GM23338 (cell line): ENCODE data around the gene COL4A3. TPM values are rescaled to one million over a fixed set of nuclear protein-coding genes. Genes with fewer than 3 reads are reported as not detected.

Experiments
- ATAC-seq: fragments of 200-7000 bp; cut with Tn5 transposase; 3 replicates; pipeline ENCODE4 v1.9.1; 2020
- DNase-seq: peaks from one replicate; pipeline ENCODE4 v3.0.0-alpha.2; 2015; ENCODE audit warnings: low spot score
- H2AFZ ChIP-seq: fragments of 200-600 bp; sonication (generic); 2 replicates; pipeline ENCODE4 v1.8.0; 2016; ENCODE audit warnings: antibody characterized with exemption, mild to moderate bottlenecking, moderate library complexity
- H3F3A ChIP-seq: fragments of 200-600 bp; sonication (generic); replicated peaks from 2 replicates; pipeline ENCODE4 v1.8.0; 2017; ENCODE audit warnings: antibody characterized with exemption, mixed run types, low read depth
- H3K27ac ChIP-seq: fragments of 200-600 bp; sonication (generic); 2 replicates; pipeline ENCODE4 v1.6.1; 2016; ENCODE audit warnings: low read depth
- H3K27me3 ChIP-seq: fragments of 200-600 bp; sonication (generic); 2 replicates; pipeline ENCODE4 v1.8.0; 2016; ENCODE audit warnings: mild to moderate bottlenecking, mixed run types, moderate library complexity; ENCODE audit not compliant: insufficient read depth
- H3K36me3 ChIP-seq: fragments of 200-600 bp; sonication (generic); 2 replicates; pipeline ENCODE4 v1.8.0; 2016; ENCODE audit warnings: mild to moderate bottlenecking; ENCODE audit not compliant: insufficient read depth
- H3K4me1 ChIP-seq: fragments of 200-600 bp; sonication (generic); 2 replicates; pipeline ENCODE4 v1.8.0; 2016; ENCODE audit warnings: mild to moderate bottlenecking, moderate library complexity; ENCODE audit not compliant: insufficient read depth
- H3K4me2 ChIP-seq: fragments of 200-600 bp; sonication (generic); 2 replicates; pipeline ENCODE4 v1.7.1; 2017; ENCODE audit warnings: mixed run types
- H3K4me3 ChIP-seq: fragments of 200-600 bp; sonication (generic); 2 replicates; pipeline ENCODE4 v1.6.1; 2016; ENCODE audit warnings: mixed run types
- H3K79me2 ChIP-seq: fragments of 200-600 bp; sonication (generic); replicated peaks from 2 replicates; pipeline ENCODE4 v1.8.0; 2017; ENCODE audit warnings: mild to moderate bottlenecking; ENCODE audit not compliant: insufficient read depth
- H3K9me2 ChIP-seq: fragments of 200-600 bp; sonication (generic); 2 replicates; pipeline ENCODE4 v1.8.0; 2017; ENCODE audit not compliant: insufficient read depth
- H4K20me1 ChIP-seq: fragments of 200-600 bp; sonication (generic); replicated peaks from 2 replicates; pipeline ENCODE4 v1.8.0; 2017; ENCODE audit warnings: mild to moderate bottlenecking; ENCODE audit not compliant: insufficient read depth
- H3K27ac Mint-ChIP-seq: 2 replicates; pipeline ENCODE4 v1.8.0; 2020; ENCODE audit warnings: inconsistent platforms, mild to moderate bottlenecking, moderate library complexity, mixed read lengths
- H3K27me3 Mint-ChIP-seq: 3 replicates; pipeline ENCODE4 v1.8.0; 2022; ENCODE audit warnings: low read depth, mild to moderate bottlenecking, moderate library complexity, mixed read lengths, inconsistent platforms; ENCODE audit not compliant: insufficient read depth, poor library complexity
- H3K36me3 Mint-ChIP-seq: 3 replicates; pipeline ENCODE4 v1.8.0; 2021; ENCODE audit warnings: low read depth, mild to moderate bottlenecking, inconsistent platforms, moderate library complexity, mixed read lengths
- H3K4me1 Mint-ChIP-seq: 3 replicates; pipeline ENCODE4 v1.8.0; 2020; ENCODE audit warnings: mild to moderate bottlenecking, inconsistent platforms, mixed read lengths
- H3K4me3 Mint-ChIP-seq: 3 replicates; pipeline ENCODE4 v1.8.0; 2021; ENCODE audit warnings: moderate library complexity, mild to moderate bottlenecking, inconsistent platforms, mixed read lengths
- H3K9me3 Mint-ChIP-seq: 3 replicates; pipeline ENCODE4 v1.8.0; 2020; ENCODE audit warnings: moderate library complexity, mild to moderate bottlenecking, inconsistent platforms, mixed read lengths
- CREB1 ChIP-seq: fragments of 250-450 bp; sonication (Bioruptor Pico); IDR thresholded peaks from 2 replicates; pipeline ENCODE4 v1.5.0; 2020; ENCODE audit warnings: low read depth, mild to moderate bottlenecking, moderate library complexity
- EZH2 ChIP-seq: fragments of 200-600 bp; sonication (generic); IDR thresholded peaks from one replicate; pipeline ENCODE4 v1.8.0; 2017; ENCODE audit warnings: antibody characterized with exemption, mild to moderate bottlenecking, low read depth; ENCODE audit not compliant: unreplicated experiment
- POLR2AphosphoS5 ChIP-seq: IDR thresholded peaks from 2 replicates; pipeline ENCODE4 v1.6.1; 2016; ENCODE audit warnings: antibody characterized with exemption, low read depth
- REST ChIP-seq: IDR thresholded peaks from one replicate; pipeline ENCODE4 v1.6.1; 2018; ENCODE audit warnings: antibody characterized with exemption; ENCODE audit not compliant: unreplicated experiment
- polyA plus RNA-seq: library from polyadenylated mRNA; unstranded; fragments of >200 nt; fragmentation: Nextera tagmentation; extraction: Ambion mirVana; gene quantifications from 2 replicates; pipeline ENCODE4 v1.2.1, GENCODE V29; 2016
- total RNA-seq: library from RNA; depleted of rRNA; stranded (reverse); fragments of >200 nt; shearing (Covaris generic); gene quantifications from 2 replicates; pipeline ENCODE4 v1.2.3, GENCODE V29; 2014
- TF ChIP-seq, protein P1 (sequence below): IDR thresholded peaks from 2 replicates; pipeline ENCODE4 v1.6.1; 2016; ENCODE audit warnings: antibody characterized with exemption
- TF ChIP-seq, protein P2 (sequence below): fragments of 250-450 bp; sonication (Bioruptor Pico); IDR thresholded peaks from 2 replicates; pipeline ENCODE4 v1.5.0; 2020; ENCODE audit warnings: mild to moderate bottlenecking, moderate library complexity

The COL4A3 gene
- total and polyA plus RNA-seq, 2 experiments from 2014 or later = 1.1 to 3.5 TPM

DNA sequence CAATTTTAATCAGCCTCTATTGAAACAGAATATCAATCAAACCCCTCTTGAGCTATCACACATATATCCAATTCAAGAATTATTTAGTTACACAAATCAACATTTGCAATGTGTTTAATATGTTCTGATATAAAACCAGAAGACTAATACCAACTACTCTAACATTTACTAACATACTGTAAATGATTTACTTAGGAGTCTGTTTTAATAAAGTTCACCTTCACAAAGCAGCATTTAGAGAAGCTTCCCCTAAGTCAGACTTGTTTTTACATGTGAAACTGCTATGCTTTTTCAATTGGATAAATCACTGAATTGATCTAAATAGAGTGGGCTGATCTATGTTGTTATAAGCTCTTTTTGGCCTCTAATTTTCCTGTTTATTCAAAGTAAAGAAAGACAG lies 18.3 kb downstream of the COL4A3 start:
- no peak overlapping the region for H3K4me3 ChIP-seq
- peaks cover 2% of the 10 kb centered on the region for H3K27me3 Mint-ChIP-seq
- H3K27me3 ChIP-seq = no peaks in the 10 kb centered on the region
- H3K4me1 ChIP-seq = peaks cover 19% of the 10 kb centered on the region
- TF ChIP-seq REST = no peak
- TF ChIP-seq, protein P1, sequence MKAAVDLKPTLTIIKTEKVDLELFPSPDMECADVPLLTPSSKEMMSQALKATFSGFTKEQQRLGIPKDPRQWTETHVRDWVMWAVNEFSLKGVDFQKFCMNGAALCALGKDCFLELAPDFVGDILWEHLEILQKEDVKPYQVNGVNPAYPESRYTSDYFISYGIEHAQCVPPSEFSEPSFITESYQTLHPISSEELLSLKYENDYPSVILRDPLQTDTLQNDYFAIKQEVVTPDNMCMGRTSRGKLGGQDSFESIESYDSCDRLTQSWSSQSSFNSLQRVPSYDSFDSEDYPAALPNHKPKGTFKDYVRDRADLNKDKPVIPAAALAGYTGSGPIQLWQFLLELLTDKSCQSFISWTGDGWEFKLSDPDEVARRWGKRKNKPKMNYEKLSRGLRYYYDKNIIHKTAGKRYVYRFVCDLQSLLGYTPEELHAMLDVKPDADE = no peak
- TF ChIP-seq POLR2AphosphoS5 = no peak
- TF ChIP-seq CREB1 (CRISPR knock-in tag) = no peak
- TF ChIP-seq, protein P2, sequence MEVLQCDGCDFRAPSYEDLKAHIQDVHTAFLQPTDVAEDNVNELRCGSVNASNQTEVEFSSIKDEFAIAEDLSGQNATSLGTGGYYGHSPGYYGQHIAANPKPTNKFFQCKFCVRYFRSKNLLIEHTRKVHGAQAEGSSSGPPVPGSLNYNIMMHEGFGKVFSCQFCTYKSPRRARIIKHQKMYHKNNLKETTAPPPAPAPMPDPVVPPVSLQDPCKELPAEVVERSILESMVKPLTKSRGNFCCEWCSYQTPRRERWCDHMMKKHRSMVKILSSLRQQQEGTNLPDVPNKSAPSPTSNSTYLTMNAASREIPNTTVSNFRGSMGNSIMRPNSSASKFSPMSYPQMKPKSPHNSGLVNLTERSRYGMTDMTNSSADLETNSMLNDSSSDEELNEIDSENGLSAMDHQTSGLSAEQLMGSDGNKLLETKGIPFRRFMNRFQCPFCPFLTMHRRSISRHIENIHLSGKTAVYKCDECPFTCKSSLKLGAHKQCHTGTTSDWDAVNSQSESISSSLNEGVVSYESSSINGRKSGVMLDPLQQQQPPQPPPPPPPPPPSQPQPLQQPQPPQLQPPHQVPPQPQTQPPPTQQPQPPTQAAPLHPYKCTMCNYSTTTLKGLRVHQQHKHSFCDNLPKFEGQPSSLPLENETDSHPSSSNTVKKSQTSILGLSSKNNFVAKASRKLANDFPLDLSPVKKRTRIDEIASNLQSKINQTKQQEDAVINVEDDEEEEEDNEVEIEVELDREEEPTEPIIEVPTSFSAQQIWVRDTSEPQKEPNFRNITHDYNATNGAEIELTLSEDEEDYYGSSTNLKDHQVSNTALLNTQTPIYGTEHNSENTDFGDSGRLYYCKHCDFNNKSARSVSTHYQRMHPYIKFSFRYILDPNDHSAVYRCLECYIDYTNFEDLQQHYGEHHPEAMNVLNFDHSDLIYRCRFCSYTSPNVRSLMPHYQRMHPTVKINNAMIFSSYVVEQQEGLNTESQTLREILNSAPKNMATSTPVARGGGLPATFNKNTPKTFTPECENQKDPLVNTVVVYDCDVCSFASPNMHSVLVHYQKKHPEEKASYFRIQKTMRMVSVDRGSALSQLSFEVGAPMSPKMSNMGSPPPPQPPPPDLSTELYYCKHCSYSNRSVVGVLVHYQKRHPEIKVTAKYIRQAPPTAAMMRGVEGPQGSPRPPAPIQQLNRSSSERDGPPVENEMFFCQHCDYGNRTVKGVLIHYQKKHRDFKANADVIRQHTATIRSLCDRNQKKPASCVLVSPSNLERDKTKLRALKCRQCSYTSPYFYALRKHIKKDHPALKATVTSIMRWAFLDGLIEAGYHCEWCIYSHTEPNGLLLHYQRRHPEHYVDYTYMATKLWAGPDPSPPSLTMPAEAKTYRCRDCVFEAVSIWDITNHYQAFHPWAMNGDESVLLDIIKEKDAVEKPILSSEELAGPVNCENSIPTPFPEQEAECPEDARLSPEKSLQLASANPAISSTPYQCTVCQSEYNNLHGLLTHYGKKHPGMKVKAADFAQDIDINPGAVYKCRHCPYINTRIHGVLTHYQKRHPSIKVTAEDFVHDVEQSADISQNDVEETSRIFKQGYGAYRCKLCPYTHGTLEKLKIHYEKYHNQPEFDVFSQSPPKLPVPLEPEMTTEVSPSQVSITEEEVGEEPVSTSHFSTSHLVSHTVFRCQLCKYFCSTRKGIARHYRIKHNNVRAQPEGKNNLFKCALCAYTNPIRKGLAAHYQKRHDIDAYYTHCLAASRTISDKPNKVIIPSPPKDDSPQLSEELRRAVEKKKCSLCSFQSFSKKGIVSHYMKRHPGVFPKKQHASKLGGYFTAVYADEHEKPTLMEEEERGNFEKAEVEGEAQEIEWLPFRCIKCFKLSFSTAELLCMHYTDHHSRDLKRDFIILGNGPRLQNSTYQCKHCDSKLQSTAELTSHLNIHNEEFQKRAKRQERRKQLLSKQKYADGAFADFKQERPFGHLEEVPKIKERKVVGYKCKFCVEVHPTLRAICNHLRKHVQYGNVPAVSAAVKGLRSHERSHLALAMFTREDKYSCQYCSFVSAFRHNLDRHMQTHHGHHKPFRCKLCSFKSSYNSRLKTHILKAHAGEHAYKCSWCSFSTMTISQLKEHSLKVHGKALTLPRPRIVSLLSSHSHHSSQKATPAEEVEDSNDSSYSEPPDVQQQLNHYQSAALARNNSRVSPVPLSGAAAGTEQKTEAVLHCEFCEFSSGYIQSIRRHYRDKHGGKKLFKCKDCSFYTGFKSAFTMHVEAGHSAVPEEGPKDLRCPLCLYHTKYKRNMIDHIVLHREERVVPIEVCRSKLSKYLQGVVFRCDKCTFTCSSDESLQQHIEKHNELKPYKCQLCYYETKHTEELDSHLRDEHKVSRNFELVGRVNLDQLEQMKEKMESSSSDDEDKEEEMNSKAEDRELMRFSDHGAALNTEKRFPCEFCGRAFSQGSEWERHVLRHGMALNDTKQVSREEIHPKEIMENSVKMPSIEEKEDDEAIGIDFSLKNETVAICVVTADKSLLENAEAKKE (CRISPR knock-in tag) = no peak
- no peak for TF ChIP-seq EZH2
- H3K27ac ChIP-seq = no peak overlapping the region
- H3K9me2 ChIP-seq = peaks cover 13% of the 10 kb centered on the region
- no peaks in the 10 kb centered on the region for H3K79me2 ChIP-seq
- DNase-seq (no peak), ATAC-seq (no peak)
- H2AFZ ChIP-seq = no peak overlapping the region
- H3K4me3 Mint-ChIP-seq = no peak overlapping the region
- no peak overlapping the region for H3K27ac Mint-ChIP-seq
- H3K9me3 Mint-ChIP-seq = no peaks in the 10 kb centered on the region; the same call in 1 of the 3 replicates
- H3F3A ChIP-seq = no peaks in the 10 kb centered on the region
- H3K36me3 Mint-ChIP-seq = no peaks in the 10 kb centered on the region; the same call in 2 of the 3 replicates
- H3K4me2 ChIP-seq = no peak overlapping the region
- peaks cover 26% of the 10 kb centered on the region for H3K4me1 Mint-ChIP-seq
- H4K20me1 ChIP-seq = no peaks in the 10 kb centered on the region
- H3K36me3 ChIP-seq = no peaks in the 10 kb centered on the region
